Fibroblast of skin of left quadriceps (primary cell): ENCODE data around the gene TLR4.

Source experiments
- DNase-seq, 2 experiments: peaks; one replicate each; pipeline ENCODE4 v3.0.0-alpha.2; 2013; ENCODE audit warnings: low read depth in 2 of 2

The TLR4 gene

GRCh38 chr9:117744856-117745389, 40.7 kb downstream of the TLR4 start:
- no peak for DNase-seq

DNA sequence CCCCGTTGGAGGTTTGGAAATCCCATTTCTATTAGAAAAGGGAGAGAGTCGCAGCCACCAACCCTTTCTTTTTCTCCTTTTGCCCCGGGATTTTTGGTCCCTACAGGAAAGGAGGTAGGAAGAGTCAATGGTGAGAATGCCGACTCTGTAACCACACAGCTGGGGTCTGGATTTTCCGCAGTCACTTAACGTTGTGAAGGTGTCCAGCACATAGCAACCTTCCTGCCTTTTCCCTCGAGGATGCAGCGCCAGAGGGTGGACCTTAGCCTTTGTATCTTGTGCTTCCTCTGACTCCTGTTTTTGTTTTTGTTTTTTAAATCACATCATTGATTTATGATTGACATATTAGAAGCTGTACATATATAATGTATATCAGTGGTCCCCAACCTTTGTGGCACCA, 41.4 kb downstream of the TLR4 start:
- DNase-seq = no peak

GRCh38 chr9:117746263-117746662, 42.1 kb downstream of the TLR4 start:
- no peak for DNase-seq

DNA sequence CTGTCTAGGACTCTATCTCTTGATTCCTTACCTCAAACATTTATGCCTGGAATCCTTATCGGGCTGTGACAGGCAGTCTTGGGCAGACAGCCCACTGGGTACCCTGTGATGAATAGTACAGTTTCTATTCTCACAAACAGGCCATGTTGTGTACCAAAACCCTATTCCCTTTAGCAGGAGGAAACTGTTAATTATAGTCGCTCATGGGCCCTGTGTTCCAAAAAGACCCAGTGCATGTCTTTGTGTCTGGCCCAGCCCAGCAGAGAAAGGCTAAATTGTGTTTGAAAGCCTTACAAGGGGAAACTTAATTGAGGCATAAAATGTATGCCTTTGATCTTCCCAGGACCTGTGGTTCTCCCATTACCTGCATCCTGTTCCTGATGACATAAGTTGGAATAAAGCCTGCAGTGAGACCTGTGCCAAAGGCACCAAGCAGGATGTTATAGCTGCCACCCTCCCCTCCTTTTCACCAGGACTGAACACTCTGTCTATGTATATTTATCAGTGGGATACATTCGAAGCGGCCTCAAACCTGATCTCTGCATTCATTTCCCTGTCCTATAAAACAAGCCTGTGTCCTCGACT, 43.3 kb downstream of the TLR4 start:
- DNase-seq = no peak

- DNase-seq = no peak
Observed at GRCh38 chr9:117750401-117750800, 46.2 kb downstream of the TLR4 start.

GRCh38 chr9:117752894-117753293, 48.7 kb downstream of the TLR4 start:
- no peak for DNase-seq

- DNase-seq = no peak
Observed at GRCh38 chr9:117757561-117758190, 53.5 kb downstream of the TLR4 start.

GRCh38 chr9:117763314-117763713, 59.1 kb downstream of the TLR4 start:
- peak; percentile 9 to 17 for DNase-seq

- DNase-seq = no peak
Observed at GRCh38 chr9:117768750-117769395, 64.7 kb downstream of the TLR4 start.

DNA sequence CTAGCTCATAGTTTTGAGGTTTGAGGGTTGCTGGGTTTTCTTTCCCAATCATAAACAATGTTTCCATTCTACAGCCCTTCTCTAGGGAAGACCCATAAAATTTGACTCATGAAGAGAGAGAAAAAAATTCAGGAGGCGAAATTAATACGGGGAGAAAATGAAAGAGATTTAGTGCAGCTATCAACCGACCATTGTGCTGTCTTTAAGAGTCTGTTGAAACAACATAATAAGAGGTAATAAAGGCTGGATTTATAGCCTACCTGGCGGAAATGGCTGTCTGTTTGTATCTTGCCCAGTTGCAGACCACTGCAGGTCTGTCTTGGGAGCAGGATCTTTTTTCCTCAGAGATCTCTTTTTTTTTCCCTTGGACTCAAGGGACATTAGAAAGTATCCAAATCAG, 66.9 kb downstream of the TLR4 start:
- DNase-seq = peak; percentile 9 to 14

GRCh38 chr9:117772960-117773359, 68.8 kb downstream of the TLR4 start:
- peak; percentile 52 to 53 for DNase-seq
